HEK293 (cell line): ENCODE results near the gene HOXD12.

ENCODE experiments used
- CTCF ChIP-seq: fragments of 450-650 bp; formaldehyde crosslinking; IDR thresholded peaks from 2 replicates; pipeline ENCODE4 v1.5.1; 2016; ENCODE audit warnings: missing biosample characterization, missing genetic modification characterization
- HOXA7 ChIP-seq: sonication (generic); formaldehyde crosslinking; IDR thresholded peaks from 2 replicates; pipeline ENCODE4 v1.8.1; 2022; ENCODE audit warnings: missing genetic modification reagents, borderline replicate concordance
- PBX3 ChIP-seq: sonication (generic); formaldehyde crosslinking; IDR thresholded peaks from 2 replicates; pipeline ENCODE4 v1.8.1; 2022; ENCODE audit warnings: mild to moderate bottlenecking, moderate library complexity, missing genetic modification reagents
- TCF7L2 ChIP-seq: IDR thresholded peaks from 2 replicates; pipeline ENCODE4 v1.6.1; 2011; ENCODE audit warnings: low read depth, mild to moderate bottlenecking, inconsistent platforms, low read length, moderate library complexity, borderline replicate concordance
- ZNF121 ChIP-seq: fragments of 450-650 bp; formaldehyde crosslinking; IDR thresholded peaks from 2 replicates; pipeline ENCODE4 v1.5.1; 2016; ENCODE audit warnings: missing biosample characterization, missing genetic modification characterization
- ZNF239 ChIP-seq: fragments of 450-650 bp; formaldehyde crosslinking; IDR thresholded peaks from 2 replicates; pipeline ENCODE4 v1.5.1; 2016; ENCODE audit warnings: missing biosample characterization, missing genetic modification characterization
- ZNF544 ChIP-seq: fragments of 450-650 bp; formaldehyde crosslinking; IDR thresholded peaks from 2 replicates; pipeline ENCODE4 v1.5.0; 2017; ENCODE audit warnings: missing biosample characterization, missing genetic modification characterization
- ZNF639 ChIP-seq: fragments of 450-650 bp; formaldehyde crosslinking; IDR thresholded peaks from 2 replicates; pipeline ENCODE4 v1.5.1; 2016; ENCODE audit warnings: missing biosample characterization, missing genetic modification characterization
- ZNF677 ChIP-seq: fragments of 450-650 bp; IDR thresholded peaks from 2 replicates; pipeline ENCODE4 v1.5.0; 2018; ENCODE audit warnings: missing biosample characterization, mild to moderate bottlenecking, missing genetic modification characterization, moderate library complexity

- TF ChIP-seq CTCF (tag by site-specific recombination) = no peak
- TF ChIP-seq ZNF639 (tag by site-specific recombination) = no peak
- no peak for TF ChIP-seq TCF7L2
- no peak for TF ChIP-seq ZNF544 (tag by site-specific recombination)
- TF ChIP-seq ZNF239 (tag by site-specific recombination) = no peak
- no peak for TF ChIP-seq HOXA7 (CRISPR knock-in tag)
- TF ChIP-seq PBX3 (CRISPR knock-in tag) = no peak
- TF ChIP-seq ZNF121 (tag by site-specific recombination) = no peak
- TF ChIP-seq ZNF677 (tag by site-specific recombination) = no peak
These were observed 47.7 kb downstream of the HOXD12 start for GRCh38 chr2:176147210-176147799.
